ENCODE data around the gene ULBP2.
"Not testable (repeated sequence)": the region's sequence is repeated elsewhere in the genome, so short reads cannot be mapped to it uniquely, and the experiment has no call there.

Gene ULBP2

GRCh38 chr6:149909701-149910470 is 31.9 kb upstream of the ULBP2 start:
- peak; percentile 10 for DNase-seq

DNA sequence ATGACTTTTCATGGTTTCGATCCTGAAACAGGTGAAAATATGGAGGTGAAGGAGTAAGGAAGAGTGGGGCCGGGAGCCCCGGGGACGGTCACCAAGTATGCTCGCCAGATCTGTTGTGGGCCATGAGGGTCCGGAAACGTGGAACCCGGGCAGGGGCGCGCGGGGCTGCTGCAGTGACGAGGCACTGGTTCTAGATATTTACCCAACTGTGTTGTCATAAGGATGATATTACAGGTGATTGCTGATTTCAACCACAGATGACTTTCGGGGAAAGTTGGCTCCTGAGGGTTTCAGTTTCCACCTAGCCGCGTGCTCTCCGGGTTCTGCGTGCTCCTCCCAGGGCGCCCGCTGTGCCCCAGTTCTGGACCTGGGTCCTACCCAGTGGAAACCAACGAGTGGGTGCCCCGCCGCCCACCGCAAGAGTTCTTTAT is 31.1 kb upstream of the ULBP2 start:
- DNase-seq: peak; percentile 10

DNA sequence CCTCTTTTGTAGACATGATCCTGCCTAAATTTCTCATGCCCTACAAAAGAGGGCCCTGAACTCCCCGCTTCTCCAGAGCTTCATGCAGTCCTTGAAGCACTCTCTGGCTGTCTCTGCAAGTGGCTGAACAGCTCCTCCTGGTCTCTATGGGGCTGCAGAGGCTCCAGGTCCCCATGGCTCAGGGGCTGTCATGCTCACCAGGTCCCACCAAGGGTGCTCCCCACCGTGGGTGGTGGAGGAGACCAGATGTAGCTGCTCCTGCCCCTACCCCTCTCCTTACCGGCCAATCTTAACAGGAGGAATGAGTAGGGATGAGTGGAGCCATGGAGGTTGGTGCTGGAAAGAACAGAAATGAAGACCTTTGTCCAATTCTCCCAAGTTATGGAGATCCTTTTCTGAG is 29.1 kb upstream of the ULBP2 start:
- peak; percentile 3 for DNase-seq

- peak; percentile 9 for DNase-seq
Measured at GRCh38 chr6:149913085-149913484, 28.7 kb upstream of the ULBP2 start.

- DNase-seq: peak; percentile 16
Measured at GRCh38 chr6:149913540-149914240, 28.1 kb upstream of the ULBP2 start.

- DNase-seq: peak; percentile 15
Measured at GRCh38 chr6:149915970-149916865, 25.6 kb upstream of the ULBP2 start.

GRCh38 chr6:149917679-149918078 is 24.1 kb upstream of the ULBP2 start:
- DNase-seq: peak; percentile 11

DNA sequence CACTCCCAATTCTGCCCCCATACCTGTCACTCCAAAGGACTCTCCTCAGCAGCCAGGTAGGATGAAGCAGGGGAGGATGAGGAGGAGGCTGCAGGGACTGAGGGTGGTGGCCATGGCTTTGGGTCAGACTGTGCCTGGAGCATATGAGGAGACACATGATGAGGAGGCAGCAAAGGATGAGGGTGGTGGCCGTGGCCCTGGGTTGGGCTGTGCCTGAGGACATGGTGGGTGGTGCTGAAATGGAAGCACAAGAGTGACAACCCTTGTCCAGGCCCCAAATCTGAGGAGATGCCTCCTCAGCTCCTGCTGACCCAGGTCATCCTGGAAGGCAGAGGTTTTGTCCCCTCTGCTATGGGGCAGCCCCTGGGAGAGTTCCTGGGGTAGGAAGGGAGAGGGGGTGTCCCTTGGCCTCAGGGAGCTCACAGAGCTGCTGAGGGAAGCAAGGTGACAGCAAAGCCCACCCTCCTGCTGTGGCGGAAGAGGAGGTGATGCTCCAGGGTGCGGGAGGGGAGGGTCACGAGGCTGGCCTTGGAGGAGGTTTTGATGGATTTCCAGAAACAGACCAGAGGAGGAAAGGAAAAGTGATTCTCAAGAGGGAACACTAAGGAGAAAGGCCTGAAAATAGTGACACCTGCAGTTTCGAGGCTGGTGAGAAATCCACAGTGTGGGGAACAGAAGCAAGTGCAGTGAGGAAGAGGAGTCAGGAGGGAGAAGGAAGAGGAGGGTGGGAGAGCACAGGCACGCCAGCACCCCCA is 23.5 kb upstream of the ULBP2 start:
- DNase-seq: peak; percentile 7

DNA sequence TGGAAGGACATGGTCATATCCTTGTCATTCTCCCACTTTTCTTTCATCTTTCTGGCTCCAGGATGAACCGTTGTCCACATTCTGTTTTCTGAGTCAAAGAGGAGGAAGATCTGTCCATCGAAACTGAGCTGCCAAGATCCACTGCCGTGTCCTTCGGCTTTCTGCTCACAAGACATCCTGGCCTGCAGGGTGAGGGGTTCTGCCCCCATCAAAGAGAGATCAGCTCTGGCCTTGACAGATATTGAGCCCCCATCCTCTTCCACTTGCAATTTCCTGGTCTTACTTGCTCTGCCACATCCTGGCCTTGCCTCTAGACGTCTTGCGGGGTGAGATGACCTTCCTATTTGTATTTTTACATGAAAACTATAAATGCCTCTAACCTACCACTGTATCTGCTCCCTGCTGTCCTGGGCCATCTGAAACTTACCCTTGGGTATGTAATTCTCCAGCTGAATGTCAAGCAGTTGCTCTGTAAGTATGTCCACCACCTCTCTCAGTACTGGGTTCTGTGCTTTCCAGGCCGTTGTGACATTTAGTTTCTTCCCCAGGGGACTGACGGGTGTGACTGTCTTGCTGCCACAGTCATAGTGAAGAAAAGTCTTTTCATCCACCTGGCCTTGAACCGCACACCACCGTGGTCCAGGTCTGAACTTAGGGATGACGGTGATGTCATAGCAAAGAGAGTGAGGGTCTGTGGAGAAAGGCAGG is 22.5 kb upstream of the ULBP2 start:
- DNase-seq: peak; percentile 6

DNA sequence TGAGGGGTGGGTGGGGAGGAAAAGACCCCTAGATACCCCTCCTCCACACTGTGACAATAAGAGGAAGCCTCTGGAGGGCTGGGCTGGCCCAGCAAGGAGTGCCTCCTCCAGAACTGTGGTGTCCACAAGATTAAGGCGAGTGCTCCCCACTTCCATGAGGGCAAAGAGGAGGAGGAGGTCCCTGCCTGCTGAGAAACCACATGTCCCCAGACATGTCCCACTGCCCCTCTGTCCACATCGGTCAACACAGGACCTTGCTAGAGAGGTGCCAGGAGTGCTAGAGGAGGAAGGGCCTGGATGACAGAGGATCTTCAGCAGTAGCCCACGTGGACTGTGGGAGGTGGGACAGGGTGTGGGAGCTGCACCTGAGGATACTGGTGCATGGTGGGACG is 22.0 kb upstream of the ULBP2 start:
- DNase-seq: no peak

DNA sequence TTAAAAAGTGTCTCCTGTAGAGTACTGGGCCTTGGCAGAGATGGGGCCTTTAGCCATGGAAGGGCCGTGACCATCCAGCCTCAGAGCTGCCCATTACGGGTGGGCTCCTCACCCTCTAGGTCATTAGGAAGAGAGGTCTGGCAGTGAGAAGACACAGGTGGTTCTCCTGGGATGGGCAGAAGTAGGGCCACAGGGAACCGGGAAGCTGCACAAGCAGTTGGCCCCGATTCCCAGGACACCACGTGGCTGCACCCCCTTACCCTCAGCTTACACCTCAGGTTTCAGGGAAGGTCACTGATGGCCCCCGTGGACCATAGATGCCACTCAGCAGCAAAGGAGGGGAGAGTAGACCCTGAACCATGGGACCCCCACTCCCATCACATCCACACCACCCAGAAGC is 20.5 kb upstream of the ULBP2 start:
- no peak for DNase-seq

GRCh38 chr6:149922091-149922490 is 19.7 kb upstream of the ULBP2 start:
- not testable (repeated sequence) for DNase-seq

DNA sequence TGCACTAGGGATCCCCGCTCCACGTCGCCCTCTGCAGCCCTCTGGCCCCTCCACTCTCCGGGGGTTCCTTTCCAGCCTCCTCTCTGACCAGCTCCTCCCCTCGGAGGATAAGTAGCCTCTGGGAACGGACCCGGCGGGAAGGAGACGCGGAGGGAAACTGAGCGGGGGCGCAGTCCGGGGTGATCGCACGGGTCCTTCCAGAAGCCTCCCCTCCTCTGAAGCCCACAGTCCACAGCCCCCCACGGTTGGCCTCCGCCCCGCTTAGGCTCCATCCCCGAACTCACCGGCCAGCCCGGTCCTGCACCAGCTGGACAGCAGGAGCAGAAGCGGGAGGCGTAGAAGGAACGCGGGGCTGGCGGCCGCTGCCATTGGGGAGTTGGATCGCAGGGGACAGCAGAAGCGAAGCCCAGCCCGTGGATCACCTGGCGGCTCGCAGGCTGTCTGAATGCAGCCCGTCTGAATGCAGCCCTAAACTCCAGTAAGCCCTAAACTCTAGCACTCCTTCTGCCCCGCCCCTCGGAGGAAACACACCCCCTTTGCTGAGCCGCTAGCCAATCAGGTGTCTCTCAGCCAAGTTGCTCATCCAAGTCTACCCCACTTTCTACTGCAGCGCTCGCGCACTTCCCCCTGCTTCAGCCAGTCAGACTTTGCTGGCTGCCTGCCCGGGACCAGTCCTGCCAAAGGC is 19.0 kb upstream of the ULBP2 start, which contains the start of gene RAET1G:
Gene RAET1G, minus strand, starts transcription at position 480 of the 685 bp plus-strand sequence. Its CDS starts 111 bp downstream, at position 369.
- peak; percentile 85 for DNase-seq

DNA sequence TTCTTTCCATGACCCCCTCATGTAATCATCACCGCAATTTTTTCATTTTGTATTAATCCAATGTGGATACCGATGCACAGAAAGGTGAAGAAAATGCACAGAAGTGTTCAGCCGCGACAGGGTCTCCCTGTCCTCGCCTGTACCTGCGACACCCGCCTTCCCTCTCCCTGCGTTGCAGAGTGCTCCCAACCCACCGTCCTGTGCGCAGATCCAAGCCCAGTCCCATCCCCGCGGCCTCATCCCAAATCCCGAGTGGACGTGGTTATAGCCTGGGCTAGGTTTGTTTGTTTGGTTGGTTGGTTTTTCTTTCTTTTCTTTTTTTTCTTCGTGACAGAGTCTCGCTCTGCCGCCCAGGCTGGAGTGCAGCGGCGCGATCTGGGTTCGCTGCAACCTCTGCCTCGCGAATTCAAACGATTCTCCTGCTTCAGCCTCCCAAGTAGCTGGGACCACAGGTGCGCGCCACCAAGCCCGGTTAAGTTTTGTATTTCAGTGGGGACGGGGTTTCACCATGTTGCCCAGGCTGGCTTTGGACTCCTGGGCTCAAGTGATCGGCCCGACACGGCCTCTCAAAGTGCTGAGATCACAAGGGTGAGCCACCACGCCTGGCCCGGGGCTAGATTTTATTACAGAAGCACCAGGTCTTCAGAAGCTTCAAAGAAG is 18.4 kb upstream of the ULBP2 start:
- peak; percentile 22 for DNase-seq

DNA sequence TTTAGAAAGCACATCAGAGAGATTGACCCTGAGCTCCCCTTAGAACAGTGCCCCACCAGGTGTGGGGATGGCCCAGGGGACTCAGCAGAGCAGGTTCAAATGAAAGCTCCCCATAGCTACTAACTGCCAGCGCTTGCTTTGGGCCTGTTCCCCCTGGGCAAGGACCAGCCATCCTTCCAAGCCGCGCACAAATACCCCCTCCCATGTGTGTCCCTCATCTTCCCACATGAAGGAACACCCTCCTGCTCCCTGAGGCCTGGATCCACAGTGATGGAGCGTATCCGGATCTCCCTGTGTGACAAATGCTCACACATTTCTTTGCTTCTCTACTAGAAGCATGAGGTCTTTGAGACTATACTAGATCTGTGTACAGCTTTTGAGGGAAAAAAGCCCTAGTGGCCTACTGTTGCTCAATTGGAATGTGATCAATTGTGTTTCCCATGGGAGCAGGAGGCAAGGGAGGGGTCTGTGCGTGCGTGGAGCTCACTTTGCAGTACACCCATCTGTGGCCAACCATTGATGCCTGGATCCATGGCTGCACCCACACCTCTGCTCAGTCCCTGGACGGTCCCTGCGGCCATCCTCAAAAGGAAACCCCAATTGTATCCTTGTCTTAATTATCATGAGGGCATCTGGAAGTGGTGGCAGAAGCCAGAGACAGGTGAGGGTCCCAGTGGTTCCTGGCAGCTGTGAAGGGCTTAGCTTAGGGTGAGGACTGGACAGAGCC is 17.4 kb upstream of the ULBP2 start:
- peak; percentile 22 for DNase-seq

- DNase-seq: no peak
Measured at GRCh38 chr6:149924933-149925252, 16.9 kb upstream of the ULBP2 start.

GRCh38 chr6:149925253-149925973 is 16.4 kb upstream of the ULBP2 start:
- no peak for DNase-seq

- DNase-seq: peak; percentile 91
Measured at GRCh38 chr6:149925974-149926777, 15.6 kb upstream of the ULBP2 start.
